Heart right ventricle (tissue), 16 donors: ENCODE results near the gene CCDC80. TPM values are rescaled to one million over a fixed set of nuclear protein-coding genes. Genes with fewer than 3 reads are reported as not detected.

Source experiments
- ATAC-seq, 8 donors: fragments of 200-7000 bp; cut with Tn5 transposase; one replicate each; pipeline ENCODE4 v1.9.1; 2020; ENCODE audit warnings: mild to moderate bottlenecking in 8 of 8, moderate library complexity in 8 of 8, moderate number of reproducible peaks in 1 of 8
- DNase-seq, 2 donors: peaks; one replicate each; pipeline ENCODE4 v3.0.0-alpha.2; 2020
- H3K27ac ChIP-seq, 10 donors: fragments of 200-600 bp; sonication (generic) in 2 of 10; one replicate each; pipeline versions ENCODE4 v1.5.0 to v1.8.0; 2020 to 2022; ENCODE audit warnings: mild to moderate bottlenecking in 3 of 10
- H3K27me3 ChIP-seq, 7 donors: fragments of 200-600 bp; one replicate each; pipeline ENCODE4 v1.8.0; 2021 to 2022; ENCODE audit warnings: mild to moderate bottlenecking in 2 of 7
- H3K36me3 ChIP-seq, 9 donors: fragments of 200-600 bp; sonication (generic) in 1 of 9; one replicate each; pipeline versions ENCODE4 v1.5.0 to v1.8.0; 2020 to 2022; ENCODE audit warnings: mild to moderate bottlenecking in 2 of 9
- H3K4me1 ChIP-seq, 9 donors: fragments of 200-600 bp; sonication (generic) in 1 of 9; one replicate each; pipeline versions ENCODE4 v1.5.0 to v1.8.0; 2020 to 2022; ENCODE audit warnings: mild to moderate bottlenecking in 4 of 9
- H3K4me3 ChIP-seq, 10 donors: fragments of 200-600 bp; sonication (generic) in 2 of 10; one replicate each; pipeline versions ENCODE4 v1.5.0 to v1.8.0; 2020 to 2022; ENCODE audit warnings: mild to moderate bottlenecking in 7 of 10, moderate library complexity in 2 of 10
- H3K9me3 ChIP-seq, 11 donors: fragments of 200-600 bp in 10 of 11; sonication (generic) in 2 of 11; one replicate each; pipeline versions ENCODE4 v1.5.0 to v1.8.0; 2013 to 2022; ENCODE audit warnings: mild to moderate bottlenecking in 2 of 11, control low read depth in 1 of 11, moderate library complexity in 1 of 11
- WGBS, 2 donors: extraction: QIAGEN DNeasy Blood & Tissue Kit; methylation state at CpG; one replicate each; pipeline ENCODE4 v1.1.7; 2013; ENCODE audit warnings: inconsistent platforms in 1 of 2; 5-methylcytosine and 5-hydroxymethylcytosine counted together
- intact Hi-C, 10 donors: fragments of 100-400 bp; cut with DNase I; formaldehyde crosslinking; loops; one replicate each; pipeline versions ENCODE4 v1.11.1 to v1.14.2; 2022
- polyA plus RNA-seq, 2 donors: library from polyadenylated mRNA; stranded (reverse); fragments of 200-250 nt; gene quantifications; one replicate each; pipeline ENCODE4 v1.2.3, GENCODE V29; 2013
- total RNA-seq, 10 donors: library from RNA; stranded (reverse); fragmentation: NEBNext Ultra II Directional in 3 of 10; extraction: Animal tissue kit (Norgen Biotek cat#: 25700) in 3 of 10; gene quantifications; one replicate each; pipeline versions ENCODE4 v1.2.1 to v1.2.4, GENCODE V29; 2021 to 2023
- TF ChIP-seq, protein P1 (sequence below), 9 donors: fragments of 200-600 bp; sonication (generic) in 2 of 9; IDR thresholded peaks; one replicate each; pipeline versions ENCODE4 v1.5.0 to v1.8.0; 2021 to 2022; ENCODE audit warnings: antibody characterized with exemption in 9 of 9, mild to moderate bottlenecking in 5 of 9, moderate library complexity in 1 of 9
- donor health status: Arrhythmogenic right ventricular cardiomyopathy.
- donor health status: ischemic (EF 13 %, LVEDD 7.1; RV severe dilation, severe dysfunction).
- donor health status: healthy with polysubstance abuse.
- donor health status: DM: no; HTN: yes; CAD: no.
- donor health status: DM: no; HTN: no; CAD: no.
- donor health status: ischemic (EF 25% LVEDD 6.9; RV normal size, moderate dysfunction).
- donor health status: ischemic (EF 25% LVEDD 5.7; RV mildly dilated, moderate dysfunction).
- donor health status: healthy.
- donor health status: DM: yes; HTN: yes; CAD: no.
- donor health status: Ischemic cardiomyopathy.
- donor health status: ischemic (EF 35%, LVEDD 5.7; RV mildly dilated, moderate dysfunction).
- donor health status: nonischemic (EF 11% LVEDD 7.7; RV severe dilation, severe dysfunction).
- donor health status: DM: yes; HTN: yes; CAD: no.
- donor health status: PGD.
- donor health status: ischemic (EF 29% LVEDD 5.4; RV normal size, mild dysfunction).
- donor health status: nonischemic (EF 23%, LVEDD 6.1; RV moderate dilation, normal function).

Gene CCDC80
- total and polyA plus RNA-seq, 12 donors: 19.8 to 223 (median 87.1) TPM

DNA sequence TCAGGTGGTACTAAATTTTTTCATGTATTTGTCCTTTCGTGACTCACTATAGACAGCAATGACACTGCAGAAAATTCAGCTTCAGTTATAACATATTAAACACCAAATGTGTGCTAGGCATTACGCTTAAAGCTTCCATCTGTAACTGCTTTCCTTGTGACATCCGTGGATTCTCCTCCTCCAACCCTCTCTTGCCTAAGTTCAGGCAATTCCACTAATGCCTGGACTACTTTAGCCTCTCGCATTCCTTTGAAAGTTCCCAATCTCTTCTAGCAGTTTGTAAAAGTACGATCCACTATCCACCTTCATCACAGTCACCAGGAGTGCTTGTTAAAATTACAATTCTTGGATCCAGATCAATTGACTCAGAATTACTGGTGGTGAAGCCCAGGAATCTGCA is 17.7 kb downstream of the CCDC80 start:
- no peak overlapping the region for H3K4me3 ChIP-seq
- H3K27me3 ChIP-seq: no peaks in the 10 kb centered on the region
- ATAC-seq: no peak

DNA sequence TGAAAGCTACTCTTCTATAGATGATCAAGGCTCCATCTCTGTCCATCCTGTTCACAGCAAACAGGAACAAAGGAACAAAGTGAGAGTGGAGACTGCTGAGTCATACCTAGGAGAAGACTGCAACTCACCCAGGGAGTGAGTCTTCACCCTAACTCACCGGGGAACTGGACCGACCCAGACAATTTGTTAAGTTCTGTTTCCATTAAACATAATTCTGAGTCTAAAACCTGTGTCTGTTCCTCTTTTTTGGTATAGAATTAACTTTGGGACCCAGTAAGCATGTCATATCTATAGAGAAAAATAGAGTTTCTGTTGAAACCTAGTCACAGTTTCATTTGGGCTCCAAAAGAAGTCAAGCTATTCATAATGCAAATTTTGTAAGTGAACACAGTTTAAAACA is 21.6 kb downstream of the CCDC80 start:
- intact Hi-C loops: no loop called here
- 79 to 92% methylated on average over 2 of the region's 2 CpGs for WGBS, 2 donors
- Histone ChIP-seq H3K9me3 (no peaks in the 10 kb centered on the region), H3K27me3 (no peaks in the 10 kb centered on the region), H3K36me3 (peaks cover 0 to 58% (median 0%) of the 10 kb centered on the region in 9 donors), H3K4me1 (peaks cover 0 to 6% (median 0%) of the 10 kb centered on the region in 9 donors), H3K4me3 (no peak overlapping the region), H3K27ac (no peak overlapping the region)
- TF ChIP-seq, protein P1, sequence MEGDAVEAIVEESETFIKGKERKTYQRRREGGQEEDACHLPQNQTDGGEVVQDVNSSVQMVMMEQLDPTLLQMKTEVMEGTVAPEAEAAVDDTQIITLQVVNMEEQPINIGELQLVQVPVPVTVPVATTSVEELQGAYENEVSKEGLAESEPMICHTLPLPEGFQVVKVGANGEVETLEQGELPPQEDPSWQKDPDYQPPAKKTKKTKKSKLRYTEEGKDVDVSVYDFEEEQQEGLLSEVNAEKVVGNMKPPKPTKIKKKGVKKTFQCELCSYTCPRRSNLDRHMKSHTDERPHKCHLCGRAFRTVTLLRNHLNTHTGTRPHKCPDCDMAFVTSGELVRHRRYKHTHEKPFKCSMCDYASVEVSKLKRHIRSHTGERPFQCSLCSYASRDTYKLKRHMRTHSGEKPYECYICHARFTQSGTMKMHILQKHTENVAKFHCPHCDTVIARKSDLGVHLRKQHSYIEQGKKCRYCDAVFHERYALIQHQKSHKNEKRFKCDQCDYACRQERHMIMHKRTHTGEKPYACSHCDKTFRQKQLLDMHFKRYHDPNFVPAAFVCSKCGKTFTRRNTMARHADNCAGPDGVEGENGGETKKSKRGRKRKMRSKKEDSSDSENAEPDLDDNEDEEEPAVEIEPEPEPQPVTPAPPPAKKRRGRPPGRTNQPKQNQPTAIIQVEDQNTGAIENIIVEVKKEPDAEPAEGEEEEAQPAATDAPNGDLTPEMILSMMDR (IDR thresholded peaks at IDR 0.05): no peak
- DNase-seq (no peak), ATAC-seq (no peak)

More for the DNA sequence above, 17.7 kb downstream of the CCDC80 start:
- H3K4me1 ChIP-seq: peaks cover 0 to 18% (median 5%) of the 10 kb centered on the region in 9 donors
- H3K36me3 ChIP-seq: peaks cover 0 to 27% (median 0%) of the 10 kb centered on the region in 9 donors
- no peaks in the 10 kb centered on the region for H3K9me3 ChIP-seq
- WGBS, 2 donors: 75 to 83% methylated on average over 5 of the region's 5 CpGs
- intact Hi-C loops: no loop called here
- TF ChIP-seq, protein P1 (IDR thresholded peaks at IDR 0.05): no peak
- DNase-seq: no peak
- H3K27ac ChIP-seq: no peak overlapping the region

DNA sequence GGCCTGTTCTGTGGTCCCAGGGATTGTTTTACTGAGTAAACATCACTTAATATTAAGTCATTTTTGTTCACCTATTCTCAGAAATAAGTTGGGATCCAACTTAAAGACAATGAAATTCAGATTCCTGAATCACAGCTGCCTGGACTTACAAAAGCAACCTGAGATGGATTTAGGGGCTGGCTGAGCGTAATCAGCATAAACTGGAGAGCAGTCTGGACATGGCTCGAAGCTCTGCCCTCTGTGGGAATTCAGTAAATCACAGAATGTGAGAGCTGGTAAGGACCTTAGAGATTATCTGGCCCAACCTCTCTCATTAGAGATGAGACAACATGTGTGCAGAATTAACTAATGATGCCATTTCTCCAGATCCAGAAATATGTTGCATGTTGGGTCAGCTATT is 23.7 kb downstream of the CCDC80 start:
- Histone ChIP-seq H3K4me1 (peaks cover 0 to 6% (median 3%) of the 10 kb centered on the region in 9 donors), H3K27ac (no peak overlapping the region), H3K36me3 (peaks cover 0 to 56% (median 0%) of the 10 kb centered on the region in 9 donors), H3K27me3 (no peaks in the 10 kb centered on the region), H3K4me3 (no peak overlapping the region), H3K9me3 (no peaks in the 10 kb centered on the region)
- TF ChIP-seq, protein P1 (IDR thresholded peaks at IDR 0.05): no peak
- intact Hi-C loops: no loop called here
- 94 to 97% methylated on average over 2 of the region's 2 CpGs for WGBS, 2 donors
- no peak for ATAC-seq
- DNase-seq: no peak

DNA sequence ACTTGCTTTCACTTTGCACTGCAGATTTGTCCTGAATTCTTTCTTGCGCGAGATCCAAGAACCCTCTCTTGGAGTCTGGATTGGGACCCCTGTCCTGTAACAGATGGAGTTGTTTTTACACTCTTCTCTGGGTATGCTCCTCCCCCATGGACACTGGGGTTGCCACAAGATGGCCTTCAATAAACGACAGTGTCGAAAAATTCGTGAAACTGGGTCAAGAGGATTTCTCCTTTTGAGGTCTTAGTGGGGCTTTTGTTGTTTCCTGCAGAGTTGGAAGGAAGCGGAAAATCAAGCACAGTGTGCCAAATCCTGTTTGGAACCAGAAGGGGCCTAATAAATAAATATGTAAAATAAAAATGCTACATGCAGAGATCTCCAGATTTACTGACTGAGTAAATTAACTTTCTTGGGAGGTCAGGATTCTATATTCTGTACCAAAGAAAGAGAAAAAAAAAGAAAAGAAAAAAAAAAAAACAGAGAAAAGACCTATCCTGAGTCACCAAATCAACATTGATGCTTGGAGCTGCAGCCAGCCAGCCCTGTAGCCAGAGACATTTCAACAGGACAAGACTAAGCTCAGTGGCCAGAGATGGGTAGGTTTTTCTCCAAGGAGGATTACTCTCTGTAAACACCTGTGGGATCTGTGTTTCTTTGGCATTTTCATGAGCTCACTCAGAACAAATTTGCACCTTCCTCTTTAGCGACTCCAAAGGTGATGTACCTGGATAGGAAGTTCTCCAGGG is 24.8 kb downstream of the CCDC80 start:
- H3K27ac ChIP-seq: no peak overlapping the region

More for the DNA sequence above, 24.8 kb downstream of the CCDC80 start:
- no peak for ATAC-seq
- Histone ChIP-seq H3K36me3 (peaks cover 0 to 67% (median 0%) of the 10 kb centered on the region in 9 donors), H3K4me1 (peaks cover 0 to 15% (median 7%) of the 10 kb centered on the region in 9 donors), H3K4me3 (no peak overlapping the region), H3K27me3 (no peaks in the 10 kb centered on the region), H3K9me3 (no peaks in the 10 kb centered on the region)
- intact Hi-C loops: no loop called here
- 67 to 84% methylated on average over 7 of the region's 7 CpGs for WGBS, 2 donors
- TF ChIP-seq, protein P1 (IDR thresholded peaks at IDR 0.05): no peak
- DNase-seq: no peak
